ENCODE results near the gene USP17L22.
"Not testable (repeated sequence)": the region's sequence is repeated elsewhere in the genome, so short reads cannot be mapped to it uniquely, and the experiment has no call there.

- TF ChIP-seq, protein P1, sequence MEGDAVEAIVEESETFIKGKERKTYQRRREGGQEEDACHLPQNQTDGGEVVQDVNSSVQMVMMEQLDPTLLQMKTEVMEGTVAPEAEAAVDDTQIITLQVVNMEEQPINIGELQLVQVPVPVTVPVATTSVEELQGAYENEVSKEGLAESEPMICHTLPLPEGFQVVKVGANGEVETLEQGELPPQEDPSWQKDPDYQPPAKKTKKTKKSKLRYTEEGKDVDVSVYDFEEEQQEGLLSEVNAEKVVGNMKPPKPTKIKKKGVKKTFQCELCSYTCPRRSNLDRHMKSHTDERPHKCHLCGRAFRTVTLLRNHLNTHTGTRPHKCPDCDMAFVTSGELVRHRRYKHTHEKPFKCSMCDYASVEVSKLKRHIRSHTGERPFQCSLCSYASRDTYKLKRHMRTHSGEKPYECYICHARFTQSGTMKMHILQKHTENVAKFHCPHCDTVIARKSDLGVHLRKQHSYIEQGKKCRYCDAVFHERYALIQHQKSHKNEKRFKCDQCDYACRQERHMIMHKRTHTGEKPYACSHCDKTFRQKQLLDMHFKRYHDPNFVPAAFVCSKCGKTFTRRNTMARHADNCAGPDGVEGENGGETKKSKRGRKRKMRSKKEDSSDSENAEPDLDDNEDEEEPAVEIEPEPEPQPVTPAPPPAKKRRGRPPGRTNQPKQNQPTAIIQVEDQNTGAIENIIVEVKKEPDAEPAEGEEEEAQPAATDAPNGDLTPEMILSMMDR (conservative IDR thresholded peaks at IDR 0.05 in 1 of 2, IDR thresholded peaks at IDR 0.05 in 1 of 2; ENCODE audit: extremely low read depth in 1 of 2, insufficient read depth in 1 of 2, low read depth in 1 of 2, low read length in 2 of 2): not testable (repeated sequence)
- TF ChIP-seq EZH2 (IDR thresholded peaks at IDR 0.05; ENCODE audit: borderline replicate concordance, low read length): not testable (repeated sequence)
Observed at GRCh38 chr4:9219852-9220251, 47.6 kb upstream of the USP17L22 start, which contains the start of gene USP17L12.
